HAP-1 (cell line): ENCODE results near the gene TANC1.

Experiments used
- DNase-seq, 2 experiments: peaks; one replicate each; pipeline ENCODE4 v3.0.0-alpha.2; 2016 to 2020; ENCODE audit warnings: low spot score in 2 of 2
- H3K27me3 ChIP-seq: fragments of 250-450 bp; sonication (Bioruptor Pico); 2 replicates; pipeline ENCODE4 v1.5.1; 2020; ENCODE audit warnings: low read depth, mild to moderate bottlenecking, moderate library complexity
- H3K36me3 ChIP-seq: fragments of 250-450 bp; sonication (Bioruptor Pico); replicated peaks from 2 replicates; pipeline ENCODE4 v1.5.1; 2020; ENCODE audit warnings: mild to moderate bottlenecking
- H3K4me1 ChIP-seq: fragments of 250-450 bp; sonication (Bioruptor Pico); 2 replicates; pipeline ENCODE4 v1.5.1; 2020; ENCODE audit warnings: mild to moderate bottlenecking
- H3K4me3 ChIP-seq: fragments of 250-450 bp; sonication (Bioruptor Pico); 2 replicates; pipeline ENCODE4 v1.5.1; 2020; ENCODE audit warnings: mild to moderate bottlenecking, moderate library complexity
- H3K9me3 ChIP-seq: fragments of 250-450 bp; sonication (Bioruptor Pico); 2 replicates; pipeline ENCODE4 v1.5.1; 2020; ENCODE audit warnings: mild to moderate bottlenecking, moderate library complexity
- in situ Hi-C: fragments of 300-500 bp; cut with MboI; formaldehyde crosslinking; loops from 3 replicates; pipeline ENCODE4 v1.14.3; 2020; ENCODE audit warnings: low sequenced_read_pairs, inconsistent platforms, mixed read lengths

TANC1 gene

DNA sequence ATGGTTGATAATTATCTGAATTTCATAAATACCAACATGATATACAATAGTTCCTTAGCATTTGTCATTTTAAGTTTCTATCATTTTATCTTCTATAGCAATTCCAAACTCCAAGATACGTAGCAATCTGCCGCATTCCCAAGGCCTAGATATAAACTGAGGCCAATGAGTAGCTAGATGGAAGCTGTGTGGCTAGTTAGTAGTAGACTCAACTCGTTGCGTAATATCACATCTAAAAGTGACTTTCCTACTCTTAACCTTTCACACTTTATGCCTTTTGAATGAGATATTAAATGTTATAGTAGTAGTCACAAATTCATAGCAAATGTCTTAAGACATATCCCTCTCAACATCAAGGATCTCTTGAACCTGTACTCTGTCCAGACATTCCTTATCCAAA is 284.5 kb downstream of the TANC1 start:
- Histone ChIP-seq H3K9me3 (no peaks in the 10 kb centered on the region), H3K27me3 (no peaks in the 10 kb centered on the region), H3K4me1 (no peaks in the 10 kb centered on the region; the same call in 1 of the 2 replicates), H3K4me3 (no peak overlapping the region), H3K36me3 (peaks cover 4% of the 10 kb centered on the region; the same call in 1 of the 2 replicates)
- in situ Hi-C loops, result no loop called here
- DNase-seq, result no peak

DNA sequence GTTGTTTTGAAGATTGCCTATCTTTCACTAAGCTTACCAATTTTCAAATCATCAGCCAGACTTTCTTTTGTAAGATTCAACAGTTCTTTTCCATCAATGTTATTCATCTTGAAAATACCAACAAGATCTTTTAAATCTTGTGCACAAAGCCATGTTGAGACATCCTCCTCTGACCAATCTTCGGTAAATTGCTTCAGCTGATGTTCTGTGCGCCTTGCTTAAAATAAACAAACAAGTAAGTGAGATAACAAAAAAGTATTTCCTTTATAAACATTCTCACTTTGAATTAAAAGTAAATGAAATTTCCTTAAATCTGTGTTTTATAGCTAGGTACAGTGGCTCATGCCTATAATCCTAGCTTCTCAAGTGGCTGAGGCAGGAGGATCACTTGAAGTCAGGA is 287.7 kb downstream of the TANC1 start:
- DNase-seq, result no peak
- no peak overlapping the region for H3K4me3 ChIP-seq
- H3K27me3 ChIP-seq, result no peaks in the 10 kb centered on the region
- in situ Hi-C loops, result no loop called here
- no peaks in the 10 kb centered on the region; the same call in 1 of the 2 replicates for H3K4me1 ChIP-seq
- H3K9me3 ChIP-seq, result no peaks in the 10 kb centered on the region
- peaks cover 4% of the 10 kb centered on the region; the same call in 1 of the 2 replicates for H3K36me3 ChIP-seq

GRCh38 chr2:159262226-159262625 is 293.8 kb downstream of the TANC1 start:
- in situ Hi-C loops, result no loop called here
- no peaks in the 10 kb centered on the region for H3K27me3 ChIP-seq
- H3K9me3 ChIP-seq, result no peaks in the 10 kb centered on the region
- H3K36me3 ChIP-seq, result no peaks in the 10 kb centered on the region
- H3K4me1 ChIP-seq, result 0 out of 2 replicates have a peak, but pooled peaks cover 4% of the 10 kb centered on the region
- DNase-seq, result no peak
- no peak overlapping the region for H3K4me3 ChIP-seq

DNA sequence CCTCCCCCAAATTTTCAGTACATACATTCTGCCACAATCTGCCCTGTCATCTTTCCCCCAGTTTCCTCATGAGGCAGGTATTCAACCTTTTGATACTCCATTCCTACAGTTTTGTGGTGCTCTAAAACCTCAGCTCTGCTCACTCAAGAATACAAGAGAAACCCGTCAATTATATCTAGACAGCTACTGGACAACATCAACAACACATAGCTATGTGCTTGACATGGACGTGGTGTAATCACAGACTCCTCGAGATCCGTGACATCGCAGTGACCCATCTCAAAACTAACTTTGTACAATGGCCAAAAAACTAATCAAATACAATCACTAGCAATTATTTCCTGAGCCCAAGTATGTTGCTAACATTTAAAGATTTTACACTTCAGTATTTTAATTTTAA is 294.5 kb downstream of the TANC1 start:
- Histone ChIP-seq H3K27me3 (no peaks in the 10 kb centered on the region), H3K4me3 (no peak overlapping the region), H3K4me1 (0 out of 2 replicates have a peak, but pooled peaks cover 4% of the 10 kb centered on the region), H3K9me3 (no peaks in the 10 kb centered on the region), H3K36me3 (no peaks in the 10 kb centered on the region)
- in situ Hi-C loops, result no loop called here
- DNase-seq, result no peak

GRCh38 chr2:159265171-159265576 is 296.7 kb downstream of the TANC1 start:
- in situ Hi-C loops, result no loop called here
- Histone ChIP-seq H3K9me3 (no peaks in the 10 kb centered on the region), H3K27me3 (no peaks in the 10 kb centered on the region), H3K36me3 (peaks cover under 1% of the 10 kb centered on the region; the same call in 1 of the 2 replicates), H3K4me3 (no peak overlapping the region), H3K4me1 (0 out of 2 replicates have a peak, but pooled peaks cover 4% of the 10 kb centered on the region)
- DNase-seq, result peak in 1 of 2 experiments; percentile 22

- in situ Hi-C loops, result no loop called here
- DNase-seq, result no peak
- peaks cover 12% of the 10 kb centered on the region; the same call in 1 of the 2 replicates for H3K36me3 ChIP-seq
- no peak overlapping the region for H3K4me3 ChIP-seq
- H3K4me1 ChIP-seq, result peaks cover 7% of the 10 kb centered on the region; the same call in 1 of the 2 replicates
- H3K9me3 ChIP-seq, result no peaks in the 10 kb centered on the region
- H3K27me3 ChIP-seq, result no peaks in the 10 kb centered on the region
These were observed 298.1 kb downstream of the TANC1 start for GRCh38 chr2:159266554-159266953.

DNA sequence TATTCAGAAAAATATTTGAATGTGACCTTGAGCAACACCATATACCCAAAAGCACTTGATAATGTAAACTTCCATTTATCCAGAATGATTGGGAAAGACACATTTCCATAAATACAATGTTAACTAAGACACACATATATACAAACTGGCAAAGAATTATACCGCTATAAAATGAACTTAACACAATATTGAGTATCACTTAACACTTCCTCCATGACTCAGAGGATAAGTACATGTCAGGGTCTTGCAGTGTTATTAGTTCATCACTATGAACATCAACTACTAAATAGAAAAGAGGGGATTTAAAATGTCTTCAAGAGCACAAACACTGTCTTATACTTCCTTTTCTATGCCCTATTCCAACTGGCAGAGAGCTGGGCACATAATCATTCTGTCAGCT is 299.5 kb downstream of the TANC1 start:
- H3K9me3 ChIP-seq, result no peaks in the 10 kb centered on the region
- H3K27me3 ChIP-seq, result no peaks in the 10 kb centered on the region
- no peak for DNase-seq
- H3K36me3 ChIP-seq, result peaks cover 12% of the 10 kb centered on the region; the same call in 1 of the 2 replicates
- peaks cover 7% of the 10 kb centered on the region; the same call in 1 of the 2 replicates for H3K4me1 ChIP-seq
- H3K4me3 ChIP-seq, result no peak overlapping the region
- in situ Hi-C loops, result no loop called here

- no peak overlapping the region for H3K4me3 ChIP-seq
- no peaks in the 10 kb centered on the region for H3K27me3 ChIP-seq
- DNase-seq, result no peak
- in situ Hi-C loops, result no loop called here
- no peaks in the 10 kb centered on the region for H3K9me3 ChIP-seq
- peaks cover 3% of the 10 kb centered on the region; the same call in 1 of the 2 replicates for H3K4me1 ChIP-seq
- H3K36me3 ChIP-seq, result peaks cover 12% of the 10 kb centered on the region; the same call in 1 of the 2 replicates
These were observed 302.4 kb downstream of the TANC1 start for GRCh38 chr2:159270744-159271379.

GRCh38 chr2:159272156-159272555 is 303.7 kb downstream of the TANC1 start:
- Histone ChIP-seq H3K9me3 (no peaks in the 10 kb centered on the region), H3K4me3 (no peak overlapping the region), H3K36me3 (peaks cover 12% of the 10 kb centered on the region; the same call in 1 of the 2 replicates), H3K27me3 (no peaks in the 10 kb centered on the region), H3K4me1 (peaks cover 3% of the 10 kb centered on the region; the same call in 1 of the 2 replicates)
- DNase-seq, result no peak
- in situ Hi-C loops, result no loop called here

GRCh38 chr2:159275111-159275510 is 306.7 kb downstream of the TANC1 start:
- in situ Hi-C loops, result no loop called here

DNA sequence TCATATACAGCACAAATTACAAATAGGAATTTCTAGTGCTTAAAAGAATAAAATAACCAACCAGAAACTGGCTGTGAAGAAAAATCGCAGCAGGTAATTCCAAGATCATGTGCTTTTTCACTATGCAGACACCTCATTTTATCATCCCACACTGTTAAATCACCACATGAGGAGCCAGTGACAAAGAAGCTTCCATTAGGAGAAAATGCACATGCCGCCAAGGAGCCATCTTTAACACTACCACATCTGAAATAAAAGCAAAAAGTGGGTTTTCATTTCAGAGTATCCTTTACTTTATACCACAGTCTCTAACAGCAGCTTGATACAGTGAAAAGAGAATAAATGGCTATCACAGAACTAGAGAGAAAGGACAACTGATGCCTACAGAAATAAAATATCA is 311.3 kb downstream of the TANC1 start:
- H3K4me1 ChIP-seq, result no peaks in the 10 kb centered on the region
- no peak overlapping the region for H3K4me3 ChIP-seq
- H3K27me3 ChIP-seq, result no peaks in the 10 kb centered on the region
- DNase-seq, result no peak
- H3K36me3 ChIP-seq, result no peaks in the 10 kb centered on the region
- H3K9me3 ChIP-seq, result no peaks in the 10 kb centered on the region
- in situ Hi-C loops, result no loop called here

More at GRCh38 chr2:159275111-159275510, 306.7 kb downstream of the TANC1 start:
- Histone ChIP-seq H3K27me3 (no peaks in the 10 kb centered on the region), H3K9me3 (no peaks in the 10 kb centered on the region), H3K4me1 (peaks cover 3% of the 10 kb centered on the region; the same call in 1 of the 2 replicates), H3K36me3 (peaks cover 12% of the 10 kb centered on the region; the same call in 1 of the 2 replicates), H3K4me3 (no peak overlapping the region)
- no peak for DNase-seq

- H3K4me1 ChIP-seq, result peaks cover 3% of the 10 kb centered on the region; the same call in 1 of the 2 replicates
- in situ Hi-C loops, result no loop called here
These were observed 312.6 kb downstream of the TANC1 start for GRCh38 chr2:159281002-159281401.

More at GRCh38 chr2:159281002-159281401, 312.6 kb downstream of the TANC1 start:
- DNase-seq, result no peak
- Histone ChIP-seq H3K36me3 (no peaks in the 10 kb centered on the region), H3K4me3 (no peak overlapping the region), H3K27me3 (no peaks in the 10 kb centered on the region), H3K9me3 (no peaks in the 10 kb centered on the region)
